Type B pancreatic cell (in vitro differentiated cells): ENCODE results near the gene JPH4. TPM values are rescaled to one million over a fixed set of nuclear protein-coding genes. Genes with fewer than 3 reads are reported as not detected.

ENCODE experiments used
- DNase-seq: peaks from one replicate; pipeline ENCODE4 v3.0.0; 2021; ENCODE audit warnings: mixed read lengths; ENCODE audit not compliant: unreplicated experiment; ENCODE audit errors: extremely low spot score
- H3K27ac Mint-ChIP-seq: 2 replicates; pipeline ENCODE4 v1.8.0; 2021; ENCODE audit warnings: mild to moderate bottlenecking, mixed read lengths
- H3K27me3 Mint-ChIP-seq: 2 replicates; pipeline ENCODE4 v1.8.0; 2021; ENCODE audit warnings: mixed read lengths
- H3K36me3 Mint-ChIP-seq: 2 replicates; pipeline ENCODE4 v1.8.0; 2021; ENCODE audit warnings: mixed read lengths
- H3K4me1 Mint-ChIP-seq: one replicate; pipeline ENCODE4 v1.8.0; 2021; ENCODE audit warnings: mixed read lengths; ENCODE audit not compliant: unreplicated experiment
- H3K4me3 Mint-ChIP-seq: 2 replicates; pipeline ENCODE4 v1.8.0; 2021; ENCODE audit warnings: mild to moderate bottlenecking, mixed read lengths
- H3K9me3 Mint-ChIP-seq: 2 replicates; pipeline ENCODE4 v1.8.0; 2021; ENCODE audit warnings: mixed read lengths
- total RNA-seq: library from RNA; stranded (reverse); gene quantifications from 2 replicates; pipeline ENCODE4 v1.2.1, GENCODE V29; 2021; ENCODE audit warnings: low replicate concordance
- TF ChIP-seq, protein P1 (sequence below): fragments of 200-600 bp; sonication (generic); conservative IDR thresholded peaks from 2 replicates; pipeline ENCODE4 v1.5.0; 2021; ENCODE audit warnings: antibody characterized with exemption, mild to moderate bottlenecking

Gene JPH4
- total RNA-seq, 1 donor from 2014 or later: 8.3 TPM

GRCh38 chr14:23573384-23574015 is 5.1 kb downstream of the JPH4 start:
- no peak for DNase-seq
- Mint-ChIP-seq H3K4me3 (no peak overlapping the region), H3K4me1 (peaks cover 10% of the 10 kb centered on the region), H3K36me3 (no peaks in the 10 kb centered on the region), H3K9me3 (no peaks in the 10 kb centered on the region), H3K27ac (no peak overlapping the region), H3K27me3 (peaks cover 65% of the 10 kb centered on the region)
- TF ChIP-seq, protein P1, sequence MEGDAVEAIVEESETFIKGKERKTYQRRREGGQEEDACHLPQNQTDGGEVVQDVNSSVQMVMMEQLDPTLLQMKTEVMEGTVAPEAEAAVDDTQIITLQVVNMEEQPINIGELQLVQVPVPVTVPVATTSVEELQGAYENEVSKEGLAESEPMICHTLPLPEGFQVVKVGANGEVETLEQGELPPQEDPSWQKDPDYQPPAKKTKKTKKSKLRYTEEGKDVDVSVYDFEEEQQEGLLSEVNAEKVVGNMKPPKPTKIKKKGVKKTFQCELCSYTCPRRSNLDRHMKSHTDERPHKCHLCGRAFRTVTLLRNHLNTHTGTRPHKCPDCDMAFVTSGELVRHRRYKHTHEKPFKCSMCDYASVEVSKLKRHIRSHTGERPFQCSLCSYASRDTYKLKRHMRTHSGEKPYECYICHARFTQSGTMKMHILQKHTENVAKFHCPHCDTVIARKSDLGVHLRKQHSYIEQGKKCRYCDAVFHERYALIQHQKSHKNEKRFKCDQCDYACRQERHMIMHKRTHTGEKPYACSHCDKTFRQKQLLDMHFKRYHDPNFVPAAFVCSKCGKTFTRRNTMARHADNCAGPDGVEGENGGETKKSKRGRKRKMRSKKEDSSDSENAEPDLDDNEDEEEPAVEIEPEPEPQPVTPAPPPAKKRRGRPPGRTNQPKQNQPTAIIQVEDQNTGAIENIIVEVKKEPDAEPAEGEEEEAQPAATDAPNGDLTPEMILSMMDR: no peak

- peak overlapping the region; percentile 39 for H3K27ac Mint-ChIP-seq
- H3K4me3 Mint-ChIP-seq: no peak overlapping the region
- TF ChIP-seq, protein P1: no peak
- no peaks in the 10 kb centered on the region for H3K36me3 Mint-ChIP-seq
- peaks cover 59% of the 10 kb centered on the region for H3K27me3 Mint-ChIP-seq
- no peak for DNase-seq
- H3K4me1 Mint-ChIP-seq: peaks cover 16% of the 10 kb centered on the region
- no peaks in the 10 kb centered on the region for H3K9me3 Mint-ChIP-seq
These were observed 5.8 kb downstream of the JPH4 start for GRCh38 chr14:23572836-23573235.

GRCh38 chr14:23572524-23572828 is 6.1 kb downstream of the JPH4 start:
- Mint-ChIP-seq H3K36me3 (no peaks in the 10 kb centered on the region), H3K4me1 (peaks cover 19% of the 10 kb centered on the region), H3K4me3 (peak overlapping the region; percentile 21), H3K27me3 (peaks cover 57% of the 10 kb centered on the region), H3K27ac (peak overlapping the region; percentile 39), H3K9me3 (no peaks in the 10 kb centered on the region)
- TF ChIP-seq, protein P1: no peak
- DNase-seq: no peak

DNA sequence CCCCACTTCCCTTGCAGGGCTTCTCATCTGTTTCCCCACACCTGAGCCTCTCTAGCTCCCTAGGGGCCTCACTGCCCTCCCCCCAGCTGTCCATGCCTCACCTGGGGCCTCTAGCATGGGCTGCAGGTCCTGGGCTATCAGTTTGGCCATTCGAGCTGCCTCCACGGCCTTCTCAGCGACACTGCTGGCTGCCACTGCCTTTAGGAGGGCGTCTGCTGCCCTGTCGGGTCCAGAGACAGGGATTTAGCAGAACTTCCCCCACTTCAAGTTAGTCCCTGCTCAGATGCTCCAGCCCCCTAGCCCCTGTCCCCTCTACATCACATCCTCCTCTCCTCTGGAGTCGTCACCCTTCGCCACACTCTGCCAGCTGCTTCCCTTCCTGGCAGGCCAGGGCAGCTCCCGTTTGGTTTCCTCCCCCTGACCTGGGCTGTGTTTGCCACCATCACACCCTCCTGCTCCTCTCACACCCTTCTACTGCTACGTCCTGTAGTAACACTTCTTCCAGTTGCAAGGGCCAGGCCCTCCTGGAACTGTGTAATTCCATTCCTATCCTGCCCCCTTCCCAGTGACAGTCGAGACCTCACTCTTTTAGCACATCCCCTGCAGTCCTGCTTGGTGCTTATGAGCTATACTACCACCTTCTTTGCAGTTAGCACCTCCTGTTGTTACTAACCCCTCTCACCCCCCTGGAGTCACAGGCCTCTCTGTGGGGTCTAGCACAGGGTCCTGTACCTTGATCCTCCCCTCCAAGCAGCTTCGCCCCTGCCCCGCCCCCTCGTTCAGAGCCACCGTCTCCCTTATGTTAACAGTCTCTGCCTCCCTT is 6.7 kb downstream of the JPH4 start:
- H3K4me3 Mint-ChIP-seq: peak overlapping the region; percentile 21
- peaks cover 54% of the 10 kb centered on the region for H3K27me3 Mint-ChIP-seq
- no peaks in the 10 kb centered on the region for H3K36me3 Mint-ChIP-seq
- H3K4me1 Mint-ChIP-seq: peaks cover 21% of the 10 kb centered on the region
- TF ChIP-seq, protein P1: no peak
- no peaks in the 10 kb centered on the region for H3K9me3 Mint-ChIP-seq
- H3K27ac Mint-ChIP-seq: no peak overlapping the region
- DNase-seq: no peak

DNA sequence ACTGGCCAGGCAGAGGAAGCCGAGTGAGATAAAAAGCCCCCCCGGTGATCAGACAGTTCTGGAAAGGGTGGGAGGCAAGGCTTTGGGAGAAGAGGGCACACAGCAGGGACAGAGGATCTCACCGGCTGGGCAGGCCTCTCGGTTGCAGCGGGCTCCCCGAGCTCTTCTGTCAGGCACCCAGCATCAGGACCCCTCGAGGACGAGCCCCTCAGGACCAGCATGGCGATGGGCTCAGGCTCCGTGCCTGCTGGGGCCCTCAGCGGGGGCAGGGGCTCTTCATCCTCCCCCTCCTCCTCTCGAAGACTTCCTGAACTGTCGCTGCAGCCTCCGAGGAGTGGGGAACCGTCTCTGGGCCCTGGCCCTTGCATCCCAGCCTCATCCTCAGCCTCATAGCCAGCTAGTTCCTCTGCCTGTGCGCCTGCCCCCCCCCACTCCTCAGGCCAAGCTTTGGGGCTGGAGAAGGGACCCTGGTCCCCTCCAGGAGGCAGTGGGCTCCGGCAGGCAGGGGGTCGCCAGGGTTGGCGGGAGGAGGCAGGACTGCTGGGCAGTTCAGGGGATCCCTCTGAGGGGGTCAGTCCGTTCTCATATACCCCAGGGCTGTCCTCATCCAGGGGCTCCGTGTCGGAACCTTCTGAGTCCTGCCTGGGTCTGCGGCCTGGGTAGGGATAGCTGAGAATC is 7.6 kb downstream of the JPH4 start:
- no peaks in the 10 kb centered on the region for H3K36me3 Mint-ChIP-seq
- H3K4me3 Mint-ChIP-seq: no peak overlapping the region

More for the DNA sequence above, 7.6 kb downstream of the JPH4 start:
- H3K4me1 Mint-ChIP-seq: peaks cover 27% of the 10 kb centered on the region
- TF ChIP-seq, protein P1: no peak
- no peaks in the 10 kb centered on the region for H3K9me3 Mint-ChIP-seq
- peaks cover 46% of the 10 kb centered on the region for H3K27me3 Mint-ChIP-seq
- no peak for DNase-seq
- no peak overlapping the region for H3K27ac Mint-ChIP-seq
